GM18517 (cell line): ENCODE data around the gene CDC42EP1.
"Not testable (repeated sequence)": the region's sequence is repeated elsewhere in the genome, so short reads cannot be mapped to it uniquely, and the experiment has no call there.

Experiments
- ATAC-seq: cut with Tn5 transposase; IDR thresholded peaks from one replicate; pipeline ENCODE4 v1.9.1; 2021; ENCODE audit warnings: mild to moderate bottlenecking, moderate library complexity; ENCODE audit not compliant: unreplicated experiment

CDC42EP1 gene

DNA sequence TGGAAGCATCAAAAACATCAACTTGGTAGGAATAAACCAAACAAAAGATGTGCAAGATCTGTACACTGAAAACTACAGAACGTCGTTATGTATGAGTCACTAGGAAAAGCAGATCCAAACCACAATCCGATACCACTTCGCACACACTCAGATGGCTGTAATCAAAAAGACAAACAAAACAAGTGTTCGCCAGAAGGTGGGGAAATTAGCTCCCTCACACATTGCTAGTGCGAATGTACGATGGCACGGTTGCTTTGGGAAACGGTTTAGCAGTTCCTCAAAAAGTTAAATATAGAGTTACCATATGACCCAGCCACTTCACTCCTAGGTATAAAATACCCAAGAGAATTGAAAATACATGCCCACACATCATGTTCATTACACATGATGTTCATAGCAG, 26.3 kb upstream of the CDC42EP1 start:
- no peak for ATAC-seq

DNA sequence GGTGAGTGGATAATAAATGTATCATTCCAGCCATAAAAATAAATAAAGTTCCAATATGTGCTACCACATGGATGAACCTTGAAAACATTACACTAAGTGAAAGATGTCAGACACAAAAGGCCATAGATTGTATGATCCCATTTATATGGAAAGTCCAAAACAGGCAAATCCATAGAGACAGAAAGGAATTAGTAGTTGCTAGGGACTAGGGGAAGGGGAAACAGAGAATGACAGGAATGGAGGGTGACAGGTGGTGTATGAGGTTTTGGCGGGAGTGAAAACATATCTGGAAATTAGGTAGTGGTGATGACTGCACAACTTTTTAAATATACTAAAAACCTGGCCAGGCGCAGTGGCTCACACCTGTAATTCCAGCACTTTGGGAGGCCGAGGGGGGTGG, 25.8 kb upstream of the CDC42EP1 start:
- no peak for ATAC-seq

DNA sequence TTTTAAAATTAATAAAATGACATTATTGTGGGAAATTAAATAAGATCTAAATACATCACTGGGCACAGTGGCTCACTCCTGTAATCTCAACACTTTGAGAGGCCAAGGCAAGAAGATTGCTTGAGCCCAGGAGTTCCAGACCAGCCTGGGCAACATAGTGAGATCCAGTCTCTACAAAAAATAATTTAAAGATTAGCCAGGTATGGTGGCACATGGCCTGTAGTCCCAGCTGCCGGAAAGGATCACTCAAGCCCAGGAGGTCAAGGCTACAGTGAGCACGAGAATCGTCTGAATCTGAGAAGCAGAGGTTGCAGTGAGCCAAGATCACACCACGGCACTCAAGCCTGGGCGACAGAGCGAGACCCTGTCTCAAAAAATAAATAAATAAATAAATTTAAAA, 25.1 kb upstream of the CDC42EP1 start:
- ATAC-seq, result no peak

- no peak for ATAC-seq
These were observed 21.5 kb upstream of the CDC42EP1 start for GRCh38 chr22:37538590-37539357.

DNA sequence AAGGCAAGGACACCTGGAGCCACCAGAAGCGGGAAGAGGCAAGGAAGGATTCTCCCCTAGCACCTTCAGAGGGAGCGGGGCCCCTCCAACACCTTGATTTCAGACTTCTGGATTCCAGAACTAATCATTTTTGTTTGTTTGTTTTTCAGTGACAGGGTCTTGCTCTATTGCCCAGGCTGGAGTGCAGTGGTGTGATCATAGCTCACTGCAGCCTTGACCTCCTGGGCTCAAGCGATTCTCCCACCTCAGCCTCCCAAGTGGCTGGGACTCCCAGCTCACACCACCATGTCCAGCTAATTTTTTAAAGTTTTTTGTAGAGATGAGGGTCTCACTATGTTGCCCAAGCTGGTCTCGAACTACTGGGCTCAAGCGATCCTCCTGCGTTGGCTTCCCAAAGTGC, 20.5 kb upstream of the CDC42EP1 start:
- ATAC-seq, result not testable (repeated sequence)

GRCh38 chr22:37542416-37542815, 17.9 kb upstream of the CDC42EP1 start:
- not testable (repeated sequence) for ATAC-seq

- no peak for ATAC-seq
These were observed 17.3 kb upstream of the CDC42EP1 start for GRCh38 chr22:37542959-37543358.

- ATAC-seq, result no peak
These were observed 15.2 kb upstream of the CDC42EP1 start for GRCh38 chr22:37544955-37545702.

GRCh38 chr22:37545703-37546436, 14.4 kb upstream of the CDC42EP1 start:
- ATAC-seq, result no peak

GRCh38 chr22:37546437-37547250, 13.6 kb upstream of the CDC42EP1 start:
- ATAC-seq, result no peak

GRCh38 chr22:37547251-37547741, 13.0 kb upstream of the CDC42EP1 start:
- ATAC-seq, result no peak

GRCh38 chr22:37549704-37550059, 10.6 kb upstream of the CDC42EP1 start:
- no peak for ATAC-seq

GRCh38 chr22:37550921-37551320, 9.4 kb upstream of the CDC42EP1 start:
- not testable (repeated sequence) for ATAC-seq

GRCh38 chr22:37551981-37552380, 8.3 kb upstream of the CDC42EP1 start:
- ATAC-seq, result no peak

DNA sequence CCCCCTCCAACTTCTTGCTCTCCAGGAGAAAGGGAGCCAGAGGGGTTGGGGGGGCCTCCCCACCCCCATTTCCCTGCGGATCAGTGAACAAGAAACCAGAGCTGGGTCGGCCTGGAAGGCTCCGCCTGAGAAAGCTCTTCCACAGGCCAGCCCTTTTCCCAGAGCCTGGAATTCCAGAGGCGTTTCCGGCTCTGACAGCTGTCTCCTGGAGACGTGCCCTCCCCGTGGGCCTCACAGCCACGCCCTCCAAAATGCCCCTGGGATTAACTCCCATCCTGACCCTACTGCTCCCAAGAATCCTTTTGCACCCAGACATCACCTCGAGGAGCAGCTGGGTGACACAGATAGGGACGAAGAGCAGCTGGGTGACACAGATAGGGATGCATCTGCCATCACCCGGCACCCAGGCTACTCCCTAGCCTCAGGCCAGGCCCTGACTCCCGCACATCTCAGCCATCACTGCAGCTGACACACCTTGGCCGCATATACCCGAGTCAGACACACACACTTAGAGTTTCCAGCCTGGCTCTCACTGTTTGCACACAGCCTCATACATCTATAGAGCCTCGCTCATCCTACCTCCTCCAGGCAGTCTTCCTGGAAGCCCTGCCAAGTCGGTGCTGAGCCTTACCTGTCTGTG, 7.6 kb upstream of the CDC42EP1 start:
- no peak for ATAC-seq

DNA sequence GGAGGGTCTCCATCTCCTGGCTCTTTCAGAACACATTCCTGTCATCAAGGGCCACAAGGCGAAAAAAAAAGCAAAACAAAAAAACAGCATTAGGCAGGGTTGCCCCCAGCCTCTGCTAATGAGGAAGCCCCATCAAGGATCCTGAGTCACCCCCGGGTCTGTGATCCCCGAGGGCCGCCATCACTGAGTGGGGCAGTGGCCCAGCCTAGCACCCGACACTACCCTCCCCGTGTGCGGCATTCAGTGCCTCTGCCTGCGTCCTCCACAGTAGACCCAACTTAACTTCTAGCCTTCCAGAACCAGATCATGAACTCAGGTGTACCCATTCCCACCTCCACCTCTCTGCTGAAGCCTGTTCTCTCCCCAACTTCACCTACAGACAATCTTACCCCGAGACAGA, 6.6 kb upstream of the CDC42EP1 start:
- ATAC-seq, result no peak

DNA sequence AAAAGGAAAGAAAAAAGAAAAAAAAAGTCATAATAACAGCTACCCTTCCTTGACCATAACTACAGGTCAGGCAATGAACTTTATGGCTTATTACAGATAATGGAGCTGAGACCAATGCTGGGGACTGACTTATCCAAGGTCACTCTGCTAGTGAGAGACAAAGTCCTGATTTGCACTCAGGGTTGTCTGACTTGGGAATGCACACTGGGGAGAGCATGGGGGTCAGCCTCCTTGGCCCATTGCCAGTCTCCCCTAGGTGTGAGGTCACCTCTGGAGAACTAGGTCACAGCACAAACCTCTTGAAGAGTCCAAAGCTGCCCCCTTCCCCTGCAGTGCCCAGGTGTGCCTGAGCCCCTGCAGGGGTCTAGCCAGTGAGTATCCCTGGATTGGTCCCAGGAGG, 5.3 kb upstream of the CDC42EP1 start:
- no peak for ATAC-seq

GRCh38 chr22:37556710-37557109, 3.6 kb upstream of the CDC42EP1 start:
- no peak for ATAC-seq

DNA sequence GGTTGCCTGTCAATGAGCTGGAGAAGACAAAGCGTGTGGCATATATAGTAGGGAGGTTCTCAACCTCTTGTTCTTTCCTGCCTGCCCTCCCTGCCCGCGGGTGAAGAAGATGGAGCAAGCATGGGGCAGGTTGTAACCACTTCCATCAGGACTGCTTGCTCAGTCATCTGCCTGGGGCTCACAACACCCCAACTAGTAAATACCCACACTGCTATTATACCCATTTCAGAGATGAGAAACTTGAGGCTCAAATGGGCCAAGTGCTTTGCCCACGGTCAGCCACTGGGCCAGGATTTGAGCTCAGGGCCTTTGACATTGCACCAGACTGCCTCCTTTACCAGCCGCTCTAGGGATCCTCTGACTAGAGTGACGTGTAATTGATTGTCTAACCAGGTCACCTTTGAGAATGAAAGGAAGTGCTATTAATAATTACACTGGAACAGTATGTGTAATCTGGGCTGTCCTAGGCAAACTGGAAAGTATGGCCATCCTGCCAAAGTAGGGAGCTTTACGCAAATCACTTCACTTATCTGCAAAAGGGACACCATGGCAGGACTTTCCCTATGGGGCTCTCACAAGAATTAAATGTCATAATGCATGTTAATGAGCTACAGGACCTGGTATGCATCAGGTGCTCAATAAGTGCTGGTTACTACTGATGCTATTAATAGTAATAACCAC, 2.8 kb upstream of the CDC42EP1 start:
- no peak for ATAC-seq

DNA sequence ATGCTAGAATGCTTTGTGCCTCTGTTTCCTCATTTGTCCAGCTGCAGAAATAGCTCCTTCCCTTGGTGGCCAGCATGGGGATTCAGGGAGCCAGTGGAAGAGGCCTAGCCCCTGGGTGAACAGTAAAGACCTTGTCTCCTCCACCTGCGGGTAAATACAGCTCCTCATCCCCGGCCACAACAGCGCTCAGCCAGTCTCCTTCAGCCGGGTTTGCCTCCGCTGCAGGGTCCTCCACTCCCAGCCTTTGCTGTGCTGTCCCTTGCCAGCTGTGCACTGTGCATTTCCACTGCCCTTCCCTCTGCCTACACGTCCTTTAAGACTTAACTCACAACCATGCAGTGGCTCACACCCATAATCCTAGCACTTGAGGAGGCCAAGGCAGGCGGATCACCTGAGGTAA, 1.5 kb upstream of the CDC42EP1 start:
- no peak for ATAC-seq
